ENCODE results near the gene BICC1. TPM values are rescaled to one million over a fixed set of nuclear protein-coding genes. Genes with fewer than 3 reads are reported as not detected.

The BICC1 gene
- total RNA-seq: 248 and 609 TPM in 2 replicates

DNA sequence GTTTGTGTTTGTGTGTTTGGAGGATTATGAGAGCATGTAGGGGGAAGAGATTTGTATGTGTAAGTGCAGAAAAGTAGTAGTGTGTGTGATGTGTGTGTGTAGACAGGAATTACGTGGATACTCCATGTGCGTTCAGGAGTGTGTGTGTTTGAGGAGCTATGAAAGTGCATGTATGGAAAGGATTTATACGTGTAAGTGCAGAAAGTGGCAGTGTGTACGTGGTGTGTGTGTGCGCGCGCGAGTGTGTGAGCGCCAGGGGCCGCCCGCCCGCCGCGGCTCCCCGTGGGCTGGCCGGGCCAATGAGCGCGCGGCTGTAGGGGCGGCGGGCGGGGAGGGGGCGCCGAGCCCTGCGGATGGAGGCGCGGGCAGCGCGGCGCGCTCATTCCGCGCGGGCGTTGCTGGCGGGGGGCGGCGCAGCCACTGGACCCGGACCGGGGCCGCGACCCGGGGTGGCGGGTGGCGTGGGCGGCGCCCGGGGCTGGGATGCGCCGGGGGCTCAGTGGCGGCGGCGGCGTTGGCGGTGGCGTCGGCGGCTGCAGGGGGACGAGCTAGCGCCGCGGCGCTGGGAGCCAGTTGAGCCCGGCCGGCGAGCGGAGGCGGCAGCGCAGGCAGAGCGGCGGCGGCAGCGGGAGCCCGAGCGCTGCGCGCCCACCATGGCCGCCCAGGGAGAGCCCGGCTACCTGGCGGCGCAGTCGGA lies at the start of gene BICC1:
TSS of gene BICC1 (plus strand) at position 382 of the 697 bp plus-strand sequence. CDS start at position 654, 272 bp downstream.
- DNase-seq (ENCODE audit: low read depth): no peak

DNA sequence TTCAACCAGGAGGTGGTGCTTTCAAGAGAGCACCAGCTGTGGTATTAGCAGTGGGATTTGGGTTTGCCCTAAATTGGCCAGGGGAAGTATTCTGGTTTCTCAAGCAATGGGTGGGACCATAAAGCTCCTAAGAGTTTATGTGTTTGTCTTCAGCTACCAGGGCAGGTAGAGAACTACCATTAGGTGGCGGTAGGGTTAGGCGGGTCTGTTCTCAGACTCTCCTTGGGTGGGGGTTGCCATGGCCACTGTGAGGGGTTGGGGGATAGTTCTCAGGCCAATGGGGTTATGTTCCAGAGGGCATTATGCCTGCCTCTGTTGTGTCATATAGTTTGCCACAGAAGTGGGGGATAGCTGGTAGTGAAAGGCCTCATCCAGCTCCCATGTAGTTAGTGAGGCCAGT lies 47.7 kb upstream of the BICC1 start:
- DNase-seq (ENCODE audit: low read depth): no peak

DNA sequence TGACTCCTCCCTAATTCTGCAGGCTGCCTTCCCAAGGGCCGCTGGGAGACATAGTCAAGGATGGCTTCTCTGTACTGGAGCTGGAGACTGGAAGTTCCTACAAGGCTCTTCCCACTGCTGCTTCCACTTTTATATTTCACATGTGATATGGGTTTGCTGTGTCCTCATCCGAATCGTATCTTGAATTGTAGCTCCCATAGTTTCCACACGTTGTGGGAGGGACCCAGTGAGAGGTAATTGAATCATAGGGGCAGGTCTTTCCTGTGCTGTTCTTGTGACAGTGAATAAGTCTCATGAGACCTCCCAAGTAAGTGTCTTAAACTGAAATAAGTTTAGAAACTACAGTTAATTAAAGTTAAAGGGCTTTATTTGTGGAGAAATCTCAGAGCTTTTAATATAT lies 47.0 kb upstream of the BICC1 start:
- peak; percentile 42 for DNase-seq (ENCODE audit: low read depth)

- DNase-seq (ENCODE audit: low read depth): peak; percentile 60
Measured at GRCh38 chr10:58467931-58468635, 44.6 kb upstream of the BICC1 start.

GRCh38 chr10:58473976-58474375 lies 38.7 kb upstream of the BICC1 start:
- DNase-seq (ENCODE audit: low read depth): peak; percentile 71

- peak; percentile 59 for DNase-seq (ENCODE audit: low read depth)
Measured at GRCh38 chr10:58475322-58476277, 37.1 kb upstream of the BICC1 start.

DNA sequence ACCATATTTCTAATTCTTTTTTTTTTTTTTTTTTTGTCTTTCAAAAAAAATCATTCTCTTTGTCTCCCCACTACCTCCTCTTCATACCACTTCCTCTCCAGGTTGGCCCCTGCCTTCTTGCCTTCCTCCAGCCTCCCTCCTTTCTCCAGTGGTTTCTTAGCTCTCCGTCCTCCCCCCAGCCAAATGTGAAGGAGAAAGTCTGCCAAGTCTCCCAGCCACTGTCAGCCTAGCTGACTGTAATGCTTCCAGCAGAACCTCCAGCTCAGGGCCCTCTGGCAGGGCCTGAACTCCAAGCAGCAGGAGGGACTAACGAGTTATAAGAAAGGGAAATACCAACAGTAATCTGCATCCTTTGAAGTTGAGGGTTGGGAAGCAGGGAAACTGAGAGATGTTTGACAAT lies 35.5 kb upstream of the BICC1 start:
- DNase-seq (ENCODE audit: low read depth): peak; percentile 23

- no peak for DNase-seq (ENCODE audit: low read depth)
Measured at GRCh38 chr10:58477902-58478301, 34.8 kb upstream of the BICC1 start.

DNA sequence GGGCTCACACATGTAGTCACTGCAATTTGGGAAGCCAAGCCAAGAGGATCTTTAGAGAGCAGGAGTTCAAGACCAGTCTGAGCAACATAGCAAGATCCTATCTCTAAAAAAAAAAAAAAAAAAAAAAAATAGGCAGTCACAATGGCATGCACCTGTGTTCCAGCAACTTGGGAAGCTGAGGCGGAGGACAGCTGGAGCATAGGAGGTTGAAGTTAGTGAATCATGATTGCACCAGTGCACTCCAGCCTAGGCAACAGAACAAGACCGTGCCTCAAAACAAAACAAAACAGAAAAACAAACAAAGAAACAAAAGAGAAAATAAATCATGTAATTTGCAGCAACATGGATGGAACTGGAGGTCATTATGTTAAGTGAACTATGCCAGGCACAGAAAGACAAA lies 33.6 kb upstream of the BICC1 start:
- DNase-seq (ENCODE audit: low read depth): no peak

GRCh38 chr10:58480321-58480720 lies 32.4 kb upstream of the BICC1 start:
- no peak for DNase-seq (ENCODE audit: low read depth)

DNA sequence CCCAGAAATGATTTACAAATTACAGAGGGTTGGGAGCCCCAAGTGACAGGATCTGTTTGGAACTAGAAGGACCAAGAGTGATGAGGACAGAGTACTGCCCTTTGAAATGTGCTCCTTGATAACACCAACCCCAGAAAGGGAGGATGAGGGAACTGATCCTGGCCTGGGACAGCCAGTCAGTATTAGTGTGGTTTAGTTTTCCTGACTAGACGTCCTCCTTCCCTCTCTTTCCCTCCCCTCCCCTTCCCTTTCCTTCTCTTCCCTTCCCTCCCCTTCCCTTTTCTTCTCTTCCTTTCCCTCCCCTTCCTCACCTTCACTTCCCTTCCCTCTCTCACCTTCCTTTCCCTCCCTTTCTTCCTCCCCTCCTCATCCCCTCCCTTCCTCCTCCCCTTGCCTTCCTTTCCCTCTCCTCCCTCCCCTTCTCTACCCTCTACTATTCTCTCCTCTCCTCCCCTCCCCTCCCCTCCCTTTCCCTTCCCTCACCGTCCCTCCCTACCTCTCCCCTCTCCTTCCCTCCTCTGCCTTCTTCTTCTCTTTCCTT lies 31.0 kb upstream of the BICC1 start:
- DNase-seq (ENCODE audit: low read depth): no peak

DNA sequence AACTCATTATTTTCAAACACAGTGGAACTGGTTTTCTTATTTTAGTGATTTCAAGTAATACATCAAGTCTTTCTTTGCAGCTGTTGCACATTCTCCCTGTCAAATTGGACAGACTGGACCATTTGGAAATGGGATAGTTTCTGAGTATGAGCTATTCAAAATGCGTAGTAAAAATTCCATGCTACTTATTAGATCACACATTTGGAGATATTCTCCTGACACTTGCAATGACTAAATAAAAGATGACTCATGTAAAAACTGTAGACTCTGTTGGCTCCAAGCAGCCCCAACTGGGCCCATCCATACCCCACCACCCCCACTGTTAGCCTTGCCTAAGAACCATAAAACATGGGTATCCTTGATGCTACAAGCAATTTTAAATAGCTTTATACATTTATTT lies 25.9 kb upstream of the BICC1 start:
- DNase-seq (ENCODE audit: low read depth): no peak

- DNase-seq (ENCODE audit: low read depth): no peak
Measured at GRCh38 chr10:58488921-58489320, 23.8 kb upstream of the BICC1 start.

- DNase-seq (ENCODE audit: low read depth): no peak
Measured at GRCh38 chr10:58502956-58503355, 9.7 kb upstream of the BICC1 start.

DNA sequence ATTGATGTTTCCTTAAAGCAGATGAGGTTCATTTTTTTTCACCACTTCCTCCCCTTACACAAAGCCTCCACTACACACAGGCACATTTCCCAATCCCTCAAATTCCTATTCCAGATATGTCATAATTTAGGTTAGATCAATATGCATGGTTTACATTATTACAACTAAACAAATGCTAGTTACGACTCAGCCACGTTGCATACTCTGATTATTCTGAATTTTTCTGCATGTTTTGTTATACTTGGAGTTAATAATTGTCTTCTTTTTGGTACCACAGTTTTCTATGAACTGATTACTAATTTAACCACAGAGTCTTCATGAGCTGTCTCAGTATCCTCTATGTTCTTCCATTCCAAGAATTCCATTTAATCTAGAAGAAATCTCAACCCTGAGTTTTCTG lies 4.4 kb upstream of the BICC1 start:
- peak; percentile 76 for DNase-seq (ENCODE audit: low read depth)

DNA sequence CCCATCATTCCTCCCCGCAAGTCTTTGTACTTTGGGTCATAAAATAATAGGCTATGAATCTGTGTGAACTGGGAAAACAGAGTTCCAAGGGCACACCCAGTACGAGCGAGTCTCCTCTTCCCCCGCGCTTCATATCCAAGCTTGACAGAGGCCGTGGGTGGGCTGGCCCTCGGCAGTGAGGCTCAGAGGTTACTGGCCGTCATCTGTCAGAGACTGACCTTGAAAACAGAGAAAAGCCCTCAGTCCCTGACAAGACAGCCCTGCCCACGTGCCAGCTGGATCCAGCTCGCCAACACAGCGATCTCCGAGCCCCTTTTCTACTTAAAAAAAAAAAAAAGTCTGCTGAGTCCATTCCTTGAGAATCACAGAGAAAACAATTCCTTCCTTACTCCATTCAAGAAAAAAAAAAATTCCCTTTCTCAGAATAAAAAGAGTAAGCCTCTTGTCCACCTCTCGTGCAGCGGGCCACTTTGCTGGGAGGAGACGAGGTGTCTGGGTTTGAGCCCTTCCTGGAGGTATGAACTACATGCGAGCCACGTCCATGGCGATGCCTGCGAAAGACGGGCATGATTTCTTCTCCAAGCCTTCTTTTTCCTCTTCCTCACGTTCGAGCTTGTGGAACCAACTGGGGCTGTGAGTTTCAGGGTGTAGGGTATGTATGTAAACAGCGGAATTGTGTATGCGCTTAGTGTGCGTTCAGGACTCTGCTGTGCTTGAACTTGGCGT lies 744 bp upstream of the BICC1 start:
- peak; percentile 58 for DNase-seq (ENCODE audit: low read depth)

GRCh38 chr10:58513188-58514110 lies 777 bp downstream of the BICC1 start:
- peak; percentile 83 for DNase-seq (ENCODE audit: low read depth)

DNA sequence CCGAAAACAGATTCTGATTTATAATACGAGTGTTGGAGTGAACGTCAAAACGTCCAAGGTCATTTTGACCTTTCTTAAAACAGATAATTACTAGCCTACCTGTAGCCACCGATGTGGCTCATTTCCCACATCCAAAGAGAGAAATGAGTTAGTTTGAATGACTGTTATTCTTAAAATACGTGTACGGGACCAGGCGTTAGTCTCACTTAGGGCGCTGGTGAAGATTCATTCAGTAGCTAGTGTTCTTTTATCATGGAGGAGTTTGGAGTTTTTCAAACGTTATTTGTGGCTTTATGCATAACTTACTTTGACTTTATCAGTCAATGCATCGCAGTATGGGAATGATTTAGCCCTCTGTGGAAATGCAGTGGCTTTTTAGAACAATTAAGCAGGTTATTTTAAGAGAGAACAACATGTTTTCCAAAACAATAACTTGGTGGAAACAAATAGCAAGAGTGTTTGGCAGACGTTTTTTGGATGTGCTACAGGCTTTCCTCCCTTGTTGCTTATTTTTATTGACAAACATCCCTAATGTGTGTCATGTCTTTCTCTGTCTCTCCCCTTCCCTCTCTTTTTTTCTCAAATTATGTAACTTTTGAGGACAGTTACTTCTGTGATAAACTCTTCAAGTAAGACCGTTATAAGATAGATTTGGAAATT lies 1.6 kb downstream of the BICC1 start:
- DNase-seq (ENCODE audit: low read depth): no peak

GRCh38 chr10:58515291-58515941 lies 2.7 kb downstream of the BICC1 start:
- peak; percentile 77 for DNase-seq (ENCODE audit: low read depth)

All from renal cortical epithelial cell (primary cell).